ENCODE data around the gene SRF.
"Not testable (repeated sequence)": the region's sequence is repeated elsewhere in the genome, so short reads cannot be mapped to it uniquely, and the experiment has no call there.

Gene SRF

GRCh38 chr6:43128926-43129325 lies 42.1 kb upstream of the SRF start:
- Histone ChIP-seq H2BK15ac (ENCODE audit: low read length) (no peak overlapping the region), H3K36me3 (replicated peaks in 1 of 2; ENCODE audit: control insufficient read depth in 2 of 2, insufficient read depth in 2 of 2, low read length in 2 of 2) (peaks cover 16 to 44% of the 10 kb centered on the region in 2 donors), H2BK120ac (ENCODE audit: low read depth, low read length) (no peak overlapping the region), H3K27ac (replicated peaks; ENCODE audit: low read length) (no peak overlapping the region), H3K79me1 (ENCODE audit: low read depth, low read length) (peaks cover 18% of the 10 kb centered on the region), H3K14ac (ENCODE audit: low read length) (no peak overlapping the region), H2AK5ac (ENCODE audit: low read depth, low read length) (peak overlapping the region; percentile 65), H3K4me3 (ENCODE audit: low read length in 2 of 2) (no peak overlapping the region), H3K18ac (ENCODE audit: low read length) (peak overlapping the region; percentile 11), H3K23ac (ENCODE audit: low read depth, low read length, poor library complexity) (peak overlapping the region; percentile 49), H3K4me2 (ENCODE audit: insufficient read depth, low read length, poor library complexity, severe bottlenecking) (no peak overlapping the region), H4K8ac (ENCODE audit: low read depth, low read length) (no peak overlapping the region), H4K91ac (ENCODE audit: low read depth, low read length, poor library complexity) (no peak overlapping the region), H3K9me3 (replicated peaks in 1 of 2; ENCODE audit: control insufficient read depth in 2 of 2, insufficient read depth in 1 of 2, low read depth in 1 of 2, low read length in 2 of 2) (no peaks in the 10 kb centered on the region), H2BK12ac (ENCODE audit: low read length) (peak overlapping the region; percentile 60), H3K27me3 (ENCODE audit: control insufficient read depth in 3 of 3, insufficient read depth in 3 of 3, low read depth in 1 of 3, low read length in 3 of 3) (no peaks in the 10 kb centered on the region), H3K4me1 (ENCODE audit: control insufficient read depth in 2 of 2, insufficient read depth in 1 of 2, low read depth in 1 of 2, low read length in 2 of 2) (peaks cover 2 to 7% of the 10 kb centered on the region in 2 donors), H2BK5ac (ENCODE audit: low read length) (no peak overlapping the region), H3K4ac (ENCODE audit: low read length) (no peak overlapping the region), H2AFZ (ENCODE audit: low read length) (no peak overlapping the region), H3K9ac (ENCODE audit: low read depth, low read length, poor library complexity) (no peak overlapping the region)
- no CpG with 5 or more reads among the region's 16 CpGs for WGBS, 2 donors (ENCODE audit: extremely low coverage in 2 of 2, insufficient read length in 2 of 2, insufficient replicate concordance in 1 of 2)
- DNase-seq (ENCODE audit: low spot score), result no peak

GRCh38 chr6:43129434-43130194 lies 41.5 kb upstream of the SRF start:
- H2BK120ac ChIP-seq (ENCODE audit: low read depth, low read length), result no peak overlapping the region
- no peak for DNase-seq (ENCODE audit: low spot score)
- no peak overlapping the region for H4K8ac ChIP-seq (ENCODE audit: low read depth, low read length)
- H3K36me3 ChIP-seq (replicated peaks in 1 of 2; ENCODE audit: control insufficient read depth in 2 of 2, insufficient read depth in 2 of 2, low read length in 2 of 2), result peaks cover 16 to 45% of the 10 kb centered on the region in 2 donors
- peak overlapping the region in 1 of 2 donors; percentile 7 for H3K4me3 ChIP-seq (ENCODE audit: low read length in 2 of 2)
- peak overlapping the region; percentile 73 for H4K91ac ChIP-seq (ENCODE audit: low read depth, low read length, poor library complexity)
- H2BK5ac ChIP-seq (ENCODE audit: low read length), result no peak overlapping the region
- H3K9me3 ChIP-seq (replicated peaks in 1 of 2; ENCODE audit: control insufficient read depth in 2 of 2, insufficient read depth in 1 of 2, low read depth in 1 of 2, low read length in 2 of 2), result no peaks in the 10 kb centered on the region
- H3K4ac ChIP-seq (ENCODE audit: low read length), result no peak overlapping the region
- WGBS, 2 donors (ENCODE audit: extremely low coverage in 2 of 2, insufficient read length in 2 of 2, insufficient replicate concordance in 1 of 2), result no CpG with 5 or more reads among the region's 15 CpGs
- no peak overlapping the region for H2AFZ ChIP-seq (ENCODE audit: low read length)
- H3K14ac ChIP-seq (ENCODE audit: low read length), result peak overlapping the region; percentile 49
- no peak overlapping the region for H2BK12ac ChIP-seq (ENCODE audit: low read length)
- no peak overlapping the region for H3K27ac ChIP-seq (replicated peaks; ENCODE audit: low read length)
- peaks cover 2 to 4% of the 10 kb centered on the region in 2 donors for H3K4me1 ChIP-seq (ENCODE audit: control insufficient read depth in 2 of 2, insufficient read depth in 1 of 2, low read depth in 1 of 2, low read length in 2 of 2)
- no peak overlapping the region for H3K4me2 ChIP-seq (ENCODE audit: insufficient read depth, low read length, poor library complexity, severe bottlenecking)
- H2AK5ac ChIP-seq (ENCODE audit: low read depth, low read length), result no peak overlapping the region
- no peak overlapping the region for H3K9ac ChIP-seq (ENCODE audit: low read depth, low read length, poor library complexity)
- peaks cover 13% of the 10 kb centered on the region for H3K79me1 ChIP-seq (ENCODE audit: low read depth, low read length)
- no peak overlapping the region for H3K18ac ChIP-seq (ENCODE audit: low read length)
- no peak overlapping the region for H2BK15ac ChIP-seq (ENCODE audit: low read length)
- H3K23ac ChIP-seq (ENCODE audit: low read depth, low read length, poor library complexity), result no peak overlapping the region
- no peaks in the 10 kb centered on the region for H3K27me3 ChIP-seq (ENCODE audit: control insufficient read depth in 3 of 3, insufficient read depth in 3 of 3, low read depth in 1 of 3, low read length in 3 of 3)

GRCh38 chr6:43130429-43130828 lies 40.6 kb upstream of the SRF start:
- WGBS, 2 donors (ENCODE audit: extremely low coverage in 2 of 2, insufficient read length in 2 of 2, insufficient replicate concordance in 1 of 2), result no CpG with 5 or more reads among the region's 7 CpGs

GRCh38 chr6:43131379-43131778 lies 39.7 kb upstream of the SRF start:
- not testable (repeated sequence) for H4K91ac ChIP-seq (ENCODE audit: low read depth, low read length, poor library complexity); H2AFZ ChIP-seq (ENCODE audit: low read length); H3K23ac ChIP-seq (ENCODE audit: low read depth, low read length, poor library complexity); H3K27me3 ChIP-seq (ENCODE audit: control insufficient read depth in 3 of 3, insufficient read depth in 3 of 3, low read depth in 1 of 3, low read length in 3 of 3); DNase-seq (ENCODE audit: low spot score); H2BK5ac ChIP-seq (ENCODE audit: low read length); H3K4me3 ChIP-seq (ENCODE audit: low read length in 2 of 2); H3K4ac ChIP-seq (ENCODE audit: low read length); H3K9ac ChIP-seq (ENCODE audit: low read depth, low read length, poor library complexity); H3K27ac ChIP-seq (replicated peaks; ENCODE audit: low read length); H2BK12ac ChIP-seq (ENCODE audit: low read length); H2BK120ac ChIP-seq (ENCODE audit: low read depth, low read length); H3K18ac ChIP-seq (ENCODE audit: low read length); H3K9me3 ChIP-seq (replicated peaks in 1 of 2; ENCODE audit: control insufficient read depth in 2 of 2, insufficient read depth in 1 of 2, low read depth in 1 of 2, low read length in 2 of 2); H3K14ac ChIP-seq (ENCODE audit: low read length); H4K8ac ChIP-seq (ENCODE audit: low read depth, low read length); H3K4me1 ChIP-seq (ENCODE audit: control insufficient read depth in 2 of 2, insufficient read depth in 1 of 2, low read depth in 1 of 2, low read length in 2 of 2); H2BK15ac ChIP-seq (ENCODE audit: low read length); H3K4me2 ChIP-seq (ENCODE audit: insufficient read depth, low read length, poor library complexity, severe bottlenecking); H2AK5ac ChIP-seq (ENCODE audit: low read depth, low read length)
- no CpG with 5 or more reads among the region's 5 CpGs for WGBS, 2 donors (ENCODE audit: extremely low coverage in 2 of 2, insufficient read length in 2 of 2, insufficient replicate concordance in 1 of 2)
- peaks cover 16 to 53% of the 10 kb centered on the region in 2 donors for H3K36me3 ChIP-seq (replicated peaks in 1 of 2; ENCODE audit: control insufficient read depth in 2 of 2, insufficient read depth in 2 of 2, low read length in 2 of 2)
- peaks cover 15% of the 10 kb centered on the region for H3K79me1 ChIP-seq (ENCODE audit: low read depth, low read length)

More at GRCh38 chr6:43130429-43130828, 40.6 kb upstream of the SRF start:
- Histone ChIP-seq H4K91ac (ENCODE audit: low read depth, low read length, poor library complexity) (no peak overlapping the region), H2BK15ac (ENCODE audit: low read length) (no peak overlapping the region), H3K4me1 (ENCODE audit: control insufficient read depth in 2 of 2, insufficient read depth in 1 of 2, low read depth in 1 of 2, low read length in 2 of 2) (peaks cover 0 to 4% of the 10 kb centered on the region in 2 donors), H3K18ac (ENCODE audit: low read length) (no peak overlapping the region), H3K79me1 (ENCODE audit: low read depth, low read length) (peaks cover 13% of the 10 kb centered on the region), H2AK5ac (ENCODE audit: low read depth, low read length) (no peak overlapping the region), H2BK5ac (ENCODE audit: low read length) (no peak overlapping the region), H3K27me3 (ENCODE audit: control insufficient read depth in 3 of 3, insufficient read depth in 3 of 3, low read depth in 1 of 3, low read length in 3 of 3) (no peaks in the 10 kb centered on the region), H3K4ac (ENCODE audit: low read length) (no peak overlapping the region), H4K8ac (ENCODE audit: low read depth, low read length) (no peak overlapping the region), H3K4me3 (ENCODE audit: low read length in 2 of 2) (no peak overlapping the region), H3K23ac (ENCODE audit: low read depth, low read length, poor library complexity) (no peak overlapping the region), H3K9ac (ENCODE audit: low read depth, low read length, poor library complexity) (no peak overlapping the region), H3K14ac (ENCODE audit: low read length) (no peak overlapping the region), H3K36me3 (replicated peaks in 1 of 2; ENCODE audit: control insufficient read depth in 2 of 2, insufficient read depth in 2 of 2, low read length in 2 of 2) (peaks cover 16 to 52% of the 10 kb centered on the region in 2 donors), H2BK12ac (ENCODE audit: low read length) (no peak overlapping the region), H3K4me2 (ENCODE audit: insufficient read depth, low read length, poor library complexity, severe bottlenecking) (no peak overlapping the region), H3K9me3 (replicated peaks in 1 of 2; ENCODE audit: control insufficient read depth in 2 of 2, insufficient read depth in 1 of 2, low read depth in 1 of 2, low read length in 2 of 2) (no peaks in the 10 kb centered on the region), H2BK120ac (ENCODE audit: low read depth, low read length) (no peak overlapping the region), H2AFZ (ENCODE audit: low read length) (no peak overlapping the region), H3K27ac (replicated peaks; ENCODE audit: low read length) (no peak overlapping the region)
- no peak for DNase-seq (ENCODE audit: low spot score)
